Activated T-cell treated with anti-CD3 and anti-CD28 coated beads, Interleukin-2, amount 50 U/mL, for 4 hours (primary cell): ENCODE results near the gene ZNF516. TPM values are rescaled to one million over a fixed set of nuclear protein-coding genes. Genes with fewer than 3 reads are reported as not detected.
A peak's percentile ranks its signal among the peaks of the same experiment; 100 is the strongest.

Source experiments
- ATAC-seq, 2 donors: fragments of 200-7000 bp; cut with Tn5 transposase; one replicate each; pipeline ENCODE4 v1.10.0; 2021
- DNase-seq: peaks from one replicate; pipeline ENCODE4 v3.0.0-alpha.2; 2020
- H3K27me3 Mint-ChIP-seq: one replicate; pipeline ENCODE4 v1.8.0; 2021; ENCODE audit warnings: low read depth, mixed read lengths
- H3K36me3 Mint-ChIP-seq: one replicate; pipeline ENCODE4 v1.8.0; 2022; ENCODE audit warnings: mixed read lengths; ENCODE audit not compliant: insufficient read depth
- H3K4me1 Mint-ChIP-seq: one replicate; pipeline ENCODE4 v1.8.0; 2021; ENCODE audit warnings: low read depth, mixed read lengths
- H3K4me3 Mint-ChIP-seq: one replicate; pipeline ENCODE4 v1.8.0; 2021; ENCODE audit warnings: mild to moderate bottlenecking, moderate library complexity, mixed read lengths
- H3K9me3 Mint-ChIP-seq: one replicate; pipeline ENCODE4 v1.8.0; 2021; ENCODE audit warnings: mixed read lengths
- total RNA-seq, 3 donors: library from RNA; stranded (reverse); gene quantifications; one replicate each; pipeline ENCODE4 v1.2.1, GENCODE V29; 2021

ZNF516 gene
- total RNA-seq, 3 donors from 2014 or later, result 3.0 to 4.3 (median 4.0) TPM

DNA sequence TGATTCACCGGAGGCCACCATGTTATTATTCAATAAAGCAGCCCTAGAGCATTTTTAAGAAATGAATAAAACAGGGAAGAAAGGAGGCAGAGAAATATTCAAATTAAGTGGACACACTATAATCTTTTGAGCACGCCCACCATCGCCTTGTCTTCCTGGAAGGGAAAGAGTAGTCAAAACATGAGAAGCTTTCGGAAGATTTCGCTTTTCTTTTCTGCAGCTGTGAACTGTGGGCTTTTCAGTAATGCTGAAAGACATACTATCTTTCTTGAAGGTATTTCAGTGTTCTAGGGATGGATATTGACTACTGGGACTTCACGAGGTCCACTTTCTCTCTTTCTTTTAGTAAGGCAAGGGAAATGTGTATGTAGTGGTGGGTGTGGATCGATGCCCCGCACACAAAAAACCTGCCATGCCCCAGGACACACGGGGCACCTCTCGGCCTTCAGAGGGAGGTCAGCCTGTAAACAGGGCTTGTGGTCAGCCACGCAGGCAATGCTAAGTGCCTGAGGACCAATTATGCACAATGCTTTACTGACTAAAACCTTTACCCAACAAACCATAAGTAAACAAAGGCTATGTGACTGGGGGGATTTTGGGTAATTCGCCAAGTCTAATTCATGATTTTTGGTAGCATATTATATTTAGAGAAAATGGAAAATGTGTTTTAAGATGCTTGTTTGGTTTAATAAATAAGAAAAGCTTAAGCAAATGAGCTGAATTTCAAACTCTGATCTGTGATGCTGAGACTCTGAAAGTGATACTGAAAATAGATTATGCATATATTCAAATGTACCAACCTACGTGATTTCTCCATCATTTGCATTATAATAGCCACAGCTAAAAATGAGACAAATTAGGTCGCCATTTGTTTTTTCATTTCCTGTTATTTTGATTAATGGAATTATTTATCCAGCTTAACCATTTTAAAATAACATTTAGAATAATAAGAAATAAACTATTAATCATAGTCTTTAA, 130.5 kb downstream of the ZNF516 start:
- Mint-ChIP-seq H3K36me3 (peaks cover 6% of the 10 kb centered on the region), H3K4me1 (peaks cover 12% of the 10 kb centered on the region), H3K27me3 (no peaks in the 10 kb centered on the region), H3K4me3 (no peak overlapping the region), H3K9me3 (no peaks in the 10 kb centered on the region)
- DNase-seq, result no peak
- ATAC-seq, result peak; percentile 30 to 54

DNA sequence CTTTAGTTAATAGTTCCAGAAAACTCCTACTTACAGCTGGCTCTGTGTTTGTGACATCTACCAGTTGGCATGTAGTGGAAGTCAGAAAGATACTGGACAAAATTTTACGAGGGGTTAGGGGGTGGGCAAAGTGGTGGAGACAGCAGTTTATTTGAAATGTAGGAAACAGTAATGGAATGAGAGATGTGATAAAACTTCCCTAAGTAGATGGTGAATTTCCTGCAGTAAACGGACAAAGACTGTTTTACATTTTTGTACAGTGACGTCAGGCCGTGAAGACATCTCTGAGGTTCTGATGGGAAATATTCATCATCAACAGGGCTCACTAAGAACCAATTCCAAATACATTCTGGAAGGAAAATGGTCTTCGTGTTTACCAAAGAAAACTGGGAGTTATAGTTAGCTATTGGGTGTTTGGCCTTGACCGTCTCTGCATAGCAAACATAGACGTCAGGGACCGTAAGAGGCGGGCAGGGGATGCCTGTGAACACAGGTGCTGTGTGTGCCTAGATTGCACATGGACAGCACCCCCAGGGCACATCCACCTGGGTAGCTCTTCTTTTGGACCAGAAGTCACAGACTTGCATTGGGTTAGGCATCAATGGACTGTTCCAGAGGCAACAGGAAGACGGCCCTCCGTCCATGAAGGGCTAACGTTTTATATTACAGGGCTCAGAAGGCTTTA, 131.5 kb downstream of the ZNF516 start:
- Mint-ChIP-seq H3K4me1 (peaks cover 12% of the 10 kb centered on the region), H3K27me3 (no peaks in the 10 kb centered on the region), H3K9me3 (no peaks in the 10 kb centered on the region), H3K36me3 (peaks cover 10% of the 10 kb centered on the region), H3K4me3 (no peak overlapping the region)
- ATAC-seq (no peak), DNase-seq (no peak)

DNA sequence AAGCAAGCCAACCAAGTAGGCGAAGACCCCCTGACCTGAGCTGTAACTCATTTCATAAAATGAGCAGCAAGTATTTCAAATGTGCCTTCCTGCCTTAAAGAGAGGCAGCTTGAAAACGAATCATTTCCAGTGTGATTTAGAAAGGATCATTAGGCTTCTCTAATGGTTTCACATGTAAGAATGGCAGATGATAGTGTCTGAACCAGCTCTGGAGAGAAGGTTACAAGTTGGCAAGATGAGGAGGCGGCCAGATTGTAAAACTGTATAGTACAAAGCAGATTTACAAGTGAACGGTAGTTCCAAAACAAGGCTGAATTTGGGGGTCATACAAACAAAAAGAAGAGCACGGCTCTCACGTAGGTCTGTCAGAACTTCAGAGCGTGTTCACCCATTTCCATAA, 132.4 kb downstream of the ZNF516 start:
- ATAC-seq, result no peak
- H3K4me1 Mint-ChIP-seq, result peaks cover 12% of the 10 kb centered on the region

DNA sequence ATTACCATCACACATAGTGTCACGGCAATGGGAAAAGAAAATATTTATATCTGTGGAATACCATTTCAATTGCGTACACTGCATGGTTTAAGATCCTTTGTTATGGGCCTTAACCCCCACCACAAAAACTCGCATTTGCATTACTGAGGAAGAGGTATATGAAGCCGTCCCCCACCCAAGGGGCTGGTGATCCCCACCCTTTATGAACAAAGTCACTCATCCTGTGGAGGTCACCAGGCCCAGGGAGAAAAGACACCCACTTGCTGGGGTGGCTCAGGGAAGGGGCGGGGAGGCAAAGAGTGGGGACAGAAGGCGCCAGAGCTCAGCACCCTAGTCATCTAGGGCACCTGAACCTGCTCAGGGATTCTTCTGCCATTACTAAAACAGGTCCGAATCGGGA, 133.8 kb downstream of the ZNF516 start:
- Mint-ChIP-seq H3K36me3 (peaks cover 12% of the 10 kb centered on the region), H3K27me3 (no peaks in the 10 kb centered on the region), H3K4me1 (peaks cover 12% of the 10 kb centered on the region), H3K9me3 (no peaks in the 10 kb centered on the region), H3K4me3 (no peak overlapping the region)
- ATAC-seq, result no peak
- no peak for DNase-seq

More for the DNA sequence above, 132.4 kb downstream of the ZNF516 start:
- H3K9me3 Mint-ChIP-seq, result no peaks in the 10 kb centered on the region
- DNase-seq, result no peak
- no peaks in the 10 kb centered on the region for H3K27me3 Mint-ChIP-seq
- H3K4me3 Mint-ChIP-seq, result no peak overlapping the region
- peaks cover 10% of the 10 kb centered on the region for H3K36me3 Mint-ChIP-seq

DNA sequence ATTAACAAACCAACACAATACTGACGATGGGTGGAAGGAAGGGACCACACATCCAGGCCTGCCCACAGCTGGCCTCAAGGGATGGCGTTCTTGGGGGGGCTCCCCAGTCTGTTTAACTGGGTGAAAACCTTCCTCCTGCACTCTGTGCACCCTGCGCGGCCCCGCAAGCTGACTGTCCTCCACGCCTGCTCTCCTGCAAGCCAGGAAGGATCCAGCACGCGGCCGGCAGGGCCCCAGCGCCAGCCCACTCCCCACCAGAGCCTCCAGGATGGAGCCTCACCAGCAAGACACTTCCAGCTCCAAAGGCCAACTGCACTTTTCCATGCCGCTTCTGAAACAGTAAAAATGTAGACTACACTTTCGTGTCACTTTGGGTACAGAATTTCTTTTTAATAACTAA, 135.1 kb downstream of the ZNF516 start:
- Mint-ChIP-seq H3K4me1 (peaks cover 11% of the 10 kb centered on the region), H3K4me3 (no peak overlapping the region), H3K36me3 (peaks cover 12% of the 10 kb centered on the region), H3K9me3 (no peaks in the 10 kb centered on the region), H3K27me3 (no peaks in the 10 kb centered on the region)
- ATAC-seq (no peak), DNase-seq (no peak)

DNA sequence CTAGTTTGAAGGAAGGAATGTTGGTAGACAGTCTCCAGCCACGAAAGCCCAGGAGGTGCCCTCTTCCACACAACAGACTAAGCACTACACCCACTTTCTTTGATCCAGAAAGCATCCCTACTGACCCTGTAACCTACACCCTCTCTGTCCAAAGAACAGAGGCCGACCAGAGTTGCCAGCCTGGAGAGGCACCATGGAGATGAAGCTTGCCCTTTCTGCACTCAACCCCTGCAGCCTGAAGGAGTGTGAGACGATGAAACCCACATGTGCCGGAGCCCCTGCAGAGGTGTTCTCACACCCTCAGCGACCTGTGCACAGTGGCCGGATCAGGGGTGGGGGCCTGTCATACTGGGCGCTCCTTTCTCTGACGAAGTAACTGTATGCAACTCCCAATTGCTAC, 136.3 kb downstream of the ZNF516 start:
- Mint-ChIP-seq H3K4me1 (peaks cover under 1% of the 10 kb centered on the region), H3K27me3 (no peaks in the 10 kb centered on the region), H3K36me3 (peaks cover 15% of the 10 kb centered on the region), H3K4me3 (no peak overlapping the region), H3K9me3 (peaks cover 3% of the 10 kb centered on the region)
- DNase-seq, result no peak
- no peak for ATAC-seq

DNA sequence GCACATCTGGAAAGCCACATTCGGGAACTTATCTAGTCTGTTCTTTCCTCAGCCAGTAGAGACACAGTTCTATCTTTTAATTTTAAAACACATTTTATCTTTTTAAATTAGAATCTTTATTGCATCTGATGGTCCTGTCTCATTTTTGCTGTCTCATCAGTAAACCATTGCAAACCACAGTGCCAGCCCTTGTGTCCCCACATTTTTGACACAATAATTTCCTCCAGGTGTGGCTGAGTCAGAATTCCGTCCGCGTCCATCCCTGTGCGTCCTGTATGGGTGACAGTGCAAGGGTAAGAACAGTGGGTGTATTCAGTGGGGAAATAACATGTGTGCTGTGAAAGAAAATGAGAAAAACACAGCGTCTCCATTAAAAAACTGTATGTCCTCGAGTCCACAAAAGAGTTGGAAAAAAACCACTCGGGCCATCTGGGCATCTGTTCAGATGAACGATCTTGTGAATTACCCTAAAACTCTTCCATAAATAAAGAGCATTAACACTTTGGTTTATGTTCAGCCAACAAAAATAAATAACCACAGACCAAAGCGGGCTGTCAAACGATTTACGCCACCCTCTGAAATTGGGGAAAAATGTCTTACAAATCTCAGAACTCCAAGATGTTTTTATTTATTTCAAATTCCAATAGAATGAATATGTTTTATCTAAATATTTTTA, 137.3 kb downstream of the ZNF516 start:
- Mint-ChIP-seq H3K4me1 (no peaks in the 10 kb centered on the region), H3K9me3 (peaks cover 7% of the 10 kb centered on the region), H3K4me3 (no peak overlapping the region), H3K27me3 (no peaks in the 10 kb centered on the region), H3K36me3 (peaks cover 15% of the 10 kb centered on the region)
- DNase-seq (no peak), ATAC-seq (no peak)

DNA sequence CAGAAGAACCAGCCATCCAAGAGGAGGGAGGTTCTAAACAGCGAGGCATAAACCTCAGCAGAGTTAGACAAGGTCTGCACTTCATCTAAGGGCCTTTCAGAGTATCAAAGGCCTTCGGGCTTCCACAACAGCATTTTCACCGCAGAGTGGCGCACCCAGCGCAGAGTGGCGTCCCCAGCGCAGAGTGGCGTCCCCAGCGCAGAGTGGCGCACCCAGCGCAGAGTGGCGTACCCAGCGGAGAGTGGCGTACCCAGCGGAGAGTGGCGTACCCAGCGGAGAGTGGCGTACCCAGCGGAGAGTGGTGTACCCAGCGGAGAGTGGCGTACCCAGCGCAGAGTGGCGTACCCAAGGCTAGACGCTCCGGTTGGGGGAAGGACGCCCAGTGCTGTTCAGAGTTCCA, 137.9 kb downstream of the ZNF516 start:
- no peak overlapping the region for H3K4me3 Mint-ChIP-seq
- ATAC-seq (no peak), DNase-seq (no peak)
- no peaks in the 10 kb centered on the region for H3K27me3 Mint-ChIP-seq
- H3K36me3 Mint-ChIP-seq, result peaks cover 15% of the 10 kb centered on the region
- H3K9me3 Mint-ChIP-seq, result peaks cover 7% of the 10 kb centered on the region
- no peaks in the 10 kb centered on the region for H3K4me1 Mint-ChIP-seq

DNA sequence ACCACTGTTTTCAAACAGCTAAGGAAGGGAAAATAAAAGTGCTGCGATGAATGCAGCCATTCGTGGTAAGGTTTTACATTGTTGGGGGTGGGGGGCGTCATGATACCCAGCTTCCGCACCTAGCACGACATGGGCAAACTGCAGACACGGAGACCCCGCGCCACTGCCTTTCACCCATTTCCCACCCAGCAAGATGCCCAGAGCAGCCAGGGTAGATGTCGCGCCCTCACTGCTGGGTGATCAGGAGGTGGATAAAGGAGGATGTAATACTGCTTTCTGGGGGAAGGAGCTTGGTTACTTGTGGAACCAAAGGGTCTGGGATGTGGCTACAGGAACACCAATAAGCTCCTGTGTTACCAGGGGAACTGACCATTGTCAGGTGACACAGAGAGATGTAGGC, 138.4 kb downstream of the ZNF516 start:
- H3K4me3 Mint-ChIP-seq, result no peak overlapping the region
- H3K36me3 Mint-ChIP-seq, result peaks cover 15% of the 10 kb centered on the region
- H3K27me3 Mint-ChIP-seq, result no peaks in the 10 kb centered on the region
- H3K4me1 Mint-ChIP-seq, result no peaks in the 10 kb centered on the region
- DNase-seq (no peak), ATAC-seq (no peak)
- peaks cover 7% of the 10 kb centered on the region for H3K9me3 Mint-ChIP-seq

DNA sequence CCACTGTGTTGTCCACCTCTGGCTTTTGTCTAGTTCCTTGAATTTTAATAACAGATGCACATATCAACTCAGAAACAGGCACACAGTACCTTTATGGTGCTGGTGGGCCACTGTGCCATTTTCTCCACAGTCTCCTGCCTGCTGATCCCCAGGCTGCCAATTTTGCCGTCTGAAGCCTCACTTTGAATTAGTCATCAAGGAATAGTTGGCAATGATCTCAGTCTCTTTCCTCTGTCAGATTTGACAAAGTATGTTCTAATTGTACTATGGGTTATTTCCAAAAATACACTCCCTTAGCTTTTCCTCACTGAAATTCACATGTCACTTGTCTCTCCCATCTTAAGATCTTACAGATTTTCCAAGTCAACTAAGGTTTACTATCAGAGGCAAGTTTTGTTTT, 140.7 kb downstream of the ZNF516 start:
- no peak for ATAC-seq
- Mint-ChIP-seq H3K9me3 (peaks cover 7% of the 10 kb centered on the region), H3K27me3 (no peaks in the 10 kb centered on the region), H3K4me3 (no peak overlapping the region), H3K4me1 (no peaks in the 10 kb centered on the region), H3K36me3 (peaks cover 12% of the 10 kb centered on the region)
- no peak for DNase-seq

DNA sequence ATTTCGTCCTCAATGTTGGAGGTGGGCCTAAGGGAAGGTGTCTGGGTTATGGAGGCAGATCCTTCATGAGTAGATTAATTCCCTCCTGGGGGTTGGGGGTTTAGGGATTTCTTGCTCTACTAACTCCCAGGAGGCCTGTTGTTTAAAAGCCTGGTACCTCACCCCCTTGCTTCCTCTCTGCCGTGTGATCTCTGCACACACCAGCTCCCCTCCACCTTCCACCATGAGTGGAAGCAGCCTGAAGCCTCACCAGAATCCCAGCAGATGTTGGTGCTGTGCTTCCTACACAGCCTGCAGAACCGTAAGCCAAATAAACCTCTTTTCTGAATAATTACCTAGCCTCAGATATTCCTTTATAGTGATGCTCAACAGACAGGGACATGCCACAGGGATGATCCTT, 141.5 kb downstream of the ZNF516 start:
- ATAC-seq (no peak), DNase-seq (no peak)
- H3K36me3 Mint-ChIP-seq, result peaks cover 7% of the 10 kb centered on the region

DNA sequence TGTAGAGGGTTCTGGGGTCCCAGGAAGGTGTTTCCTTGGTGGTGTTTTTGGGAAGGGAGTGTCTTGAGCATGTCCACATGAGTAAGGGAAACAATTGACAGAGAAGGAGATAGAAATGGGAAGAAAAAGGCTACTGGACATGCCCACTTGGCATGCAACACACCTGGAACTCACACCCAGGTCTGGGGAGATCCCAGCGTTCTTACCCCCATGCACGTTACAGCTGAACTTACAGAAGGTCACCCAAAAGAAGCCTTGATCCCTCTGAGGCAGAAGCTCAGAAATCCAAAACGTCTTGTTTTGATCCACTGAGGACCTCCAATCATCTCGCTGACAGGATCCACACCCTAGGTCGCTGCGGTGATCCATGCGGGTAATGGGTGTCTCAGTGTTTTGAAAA, 142.0 kb downstream of the ZNF516 start:
- Mint-ChIP-seq H3K27me3 (no peaks in the 10 kb centered on the region), H3K9me3 (peaks cover 7% of the 10 kb centered on the region), H3K36me3 (peaks cover 7% of the 10 kb centered on the region), H3K4me1 (peaks cover 7% of the 10 kb centered on the region), H3K4me3 (no peak overlapping the region)
- no peak for ATAC-seq
- no peak for DNase-seq

More for the DNA sequence above, 141.5 kb downstream of the ZNF516 start:
- H3K9me3 Mint-ChIP-seq, result peaks cover 7% of the 10 kb centered on the region
- peaks cover 7% of the 10 kb centered on the region for H3K4me1 Mint-ChIP-seq
- H3K4me3 Mint-ChIP-seq, result no peak overlapping the region
- H3K27me3 Mint-ChIP-seq, result no peaks in the 10 kb centered on the region

DNA sequence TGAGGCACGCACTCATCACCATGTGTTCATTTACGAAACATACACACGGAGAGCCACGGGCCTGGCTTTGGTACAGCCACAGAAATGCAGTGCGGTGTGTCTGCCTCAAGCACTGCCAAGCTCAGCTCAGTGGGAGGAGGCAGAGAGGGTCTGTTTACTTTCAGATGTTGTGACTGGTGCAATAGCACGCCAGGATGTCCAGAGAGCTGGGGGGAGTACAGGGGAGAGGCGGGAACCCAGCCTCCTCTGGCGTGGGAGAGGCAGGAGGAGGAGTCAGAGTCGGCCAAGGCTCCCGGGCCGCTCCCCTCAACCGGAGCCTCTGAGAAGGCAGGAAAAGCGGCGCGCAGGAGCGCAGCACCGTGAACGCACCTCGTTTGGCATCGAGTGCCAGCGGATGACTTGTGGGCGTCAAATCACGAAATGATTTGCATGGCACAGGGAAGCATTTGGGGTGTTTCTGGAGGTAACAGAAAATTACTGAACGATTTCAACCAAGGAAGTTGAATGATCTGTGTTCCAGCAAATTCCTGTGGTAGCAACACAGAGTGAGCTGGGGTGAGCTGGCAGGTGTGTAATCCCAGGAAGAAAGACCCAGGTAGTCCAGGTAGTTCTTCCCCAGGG, 143.0 kb downstream of the ZNF516 start:
- H3K9me3 Mint-ChIP-seq, result peaks cover 7% of the 10 kb centered on the region
- ATAC-seq (no peak), DNase-seq (no peak)
- H3K4me3 Mint-ChIP-seq, result no peak overlapping the region
- H3K27me3 Mint-ChIP-seq, result no peaks in the 10 kb centered on the region
- peaks cover 7% of the 10 kb centered on the region for H3K4me1 Mint-ChIP-seq
- peaks cover 7% of the 10 kb centered on the region for H3K36me3 Mint-ChIP-seq
